Measurements from ENCODE around the gene PCNX3.

Gene PCNX3

DNA sequence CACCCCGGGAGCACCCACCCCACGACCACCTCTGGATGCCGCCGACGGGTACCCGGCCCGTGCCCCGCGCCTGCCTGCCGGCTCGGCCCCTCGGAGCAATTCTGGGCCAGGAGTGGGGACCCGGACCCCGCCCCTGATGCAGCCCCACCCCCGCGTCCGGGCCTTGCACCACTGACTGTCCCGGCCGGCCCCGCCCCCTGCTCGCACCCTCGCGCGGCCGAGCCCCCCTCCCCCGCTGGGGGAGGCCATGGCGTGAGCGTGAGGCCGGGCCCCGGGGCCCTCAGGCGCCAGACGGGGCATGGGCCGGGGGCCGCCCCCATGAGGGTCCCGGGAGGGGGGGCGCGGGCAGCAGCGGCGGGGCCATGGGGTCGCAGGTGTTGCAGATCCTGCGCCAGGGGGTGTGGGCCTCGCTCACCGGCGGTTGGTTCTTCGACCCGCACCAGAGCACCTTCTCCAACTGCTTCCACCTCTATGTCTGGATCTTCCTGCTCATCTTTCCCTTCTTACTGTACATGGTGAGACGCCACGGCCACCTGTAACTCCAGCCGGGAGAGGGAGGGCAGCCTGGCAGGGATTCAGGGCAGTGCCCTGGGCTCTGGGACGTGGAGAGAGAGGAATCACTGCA lies 486 bp downstream of the PCNX3 start:
- peaks cover 27 to 51% of the 10 kb centered on the region in 2 donors for H3K4me1 Mint-ChIP-seq
- DNase-seq (no peak), ATAC-seq (replicated peaks) (peak; percentile 2 to 6)
- peaks cover 30 to 57% of the 10 kb centered on the region in 2 donors for H3K36me3 Mint-ChIP-seq
- H3K27ac Mint-ChIP-seq, result peak overlapping the region; percentile 98
- no peaks in the 10 kb centered on the region for H3K9me3 Mint-ChIP-seq
- H3K4me3 Mint-ChIP-seq, result peak overlapping the region; percentile 85 to 90
- H3K27me3 Mint-ChIP-seq, result no peaks in the 10 kb centered on the region

DNA sequence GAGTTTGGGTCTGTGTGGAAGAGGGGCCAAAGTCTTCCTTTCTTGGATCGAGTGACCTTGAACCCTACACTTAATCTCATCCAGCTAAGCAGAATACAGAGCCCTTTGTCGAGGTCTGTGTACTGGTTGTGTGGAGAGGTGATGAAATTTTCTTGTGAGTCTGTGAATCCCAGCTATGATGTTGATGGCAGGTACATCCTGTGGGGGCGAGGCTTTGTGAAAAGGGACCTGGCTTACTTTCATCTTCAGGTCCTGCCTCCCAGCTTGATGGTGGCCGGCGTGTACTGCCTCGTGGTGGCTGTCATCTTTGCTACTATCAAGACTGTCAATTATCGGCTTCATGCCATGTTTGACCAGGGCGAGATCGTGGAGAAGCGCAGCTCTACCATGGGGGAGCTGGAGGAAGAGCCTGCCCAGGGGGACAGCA lies 1.0 kb downstream of the PCNX3 start:
- Mint-ChIP-seq H3K27me3 (no peaks in the 10 kb centered on the region), H3K36me3 (peaks cover 26 to 56% of the 10 kb centered on the region in 2 donors), H3K4me1 (peaks cover 22 to 48% of the 10 kb centered on the region in 2 donors), H3K27ac (peak overlapping the region; percentile 93), H3K4me3 (peak overlapping the region; percentile 85 to 90), H3K9me3 (no peaks in the 10 kb centered on the region)
- ATAC-seq (replicated peaks) (no peak), DNase-seq (no peak)

DNA sequence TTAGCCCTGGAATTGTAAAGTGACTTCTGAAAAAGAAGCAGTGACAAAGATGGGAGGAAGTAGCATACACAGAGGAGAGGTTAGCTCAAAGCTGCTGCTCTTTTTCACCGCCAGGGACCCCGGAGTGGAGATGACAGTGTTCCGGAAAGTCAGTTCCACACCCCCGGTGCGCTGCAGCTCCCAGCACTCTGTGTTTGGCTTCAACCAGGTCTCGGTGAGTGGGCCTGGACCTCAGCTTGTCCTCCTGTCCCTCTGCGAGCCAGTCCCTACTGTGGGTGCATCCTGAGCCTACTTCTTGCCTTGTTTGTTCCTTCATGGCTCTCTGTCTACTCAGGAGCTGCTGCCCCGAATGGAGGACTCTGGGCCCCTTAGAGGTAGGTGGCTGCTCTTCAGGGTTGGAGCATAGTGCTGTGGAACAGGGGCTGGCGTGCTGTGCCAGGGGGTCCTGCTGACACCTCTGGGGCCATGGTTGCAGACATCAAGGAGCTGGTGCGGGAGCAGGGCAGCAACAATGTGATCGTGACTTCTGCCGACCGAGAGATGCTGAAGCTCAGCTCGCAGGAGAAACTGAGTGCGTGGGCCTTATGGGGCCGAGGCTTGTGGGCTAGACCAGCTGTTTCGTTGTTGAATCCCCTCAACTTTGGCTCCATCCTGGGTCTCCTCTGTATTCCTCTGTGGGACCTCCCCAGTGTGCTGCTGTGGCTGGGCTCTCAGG lies 1.7 kb downstream of the PCNX3 start:
- peak overlapping the region; percentile 85 to 90 for H3K4me3 Mint-ChIP-seq

DNA sequence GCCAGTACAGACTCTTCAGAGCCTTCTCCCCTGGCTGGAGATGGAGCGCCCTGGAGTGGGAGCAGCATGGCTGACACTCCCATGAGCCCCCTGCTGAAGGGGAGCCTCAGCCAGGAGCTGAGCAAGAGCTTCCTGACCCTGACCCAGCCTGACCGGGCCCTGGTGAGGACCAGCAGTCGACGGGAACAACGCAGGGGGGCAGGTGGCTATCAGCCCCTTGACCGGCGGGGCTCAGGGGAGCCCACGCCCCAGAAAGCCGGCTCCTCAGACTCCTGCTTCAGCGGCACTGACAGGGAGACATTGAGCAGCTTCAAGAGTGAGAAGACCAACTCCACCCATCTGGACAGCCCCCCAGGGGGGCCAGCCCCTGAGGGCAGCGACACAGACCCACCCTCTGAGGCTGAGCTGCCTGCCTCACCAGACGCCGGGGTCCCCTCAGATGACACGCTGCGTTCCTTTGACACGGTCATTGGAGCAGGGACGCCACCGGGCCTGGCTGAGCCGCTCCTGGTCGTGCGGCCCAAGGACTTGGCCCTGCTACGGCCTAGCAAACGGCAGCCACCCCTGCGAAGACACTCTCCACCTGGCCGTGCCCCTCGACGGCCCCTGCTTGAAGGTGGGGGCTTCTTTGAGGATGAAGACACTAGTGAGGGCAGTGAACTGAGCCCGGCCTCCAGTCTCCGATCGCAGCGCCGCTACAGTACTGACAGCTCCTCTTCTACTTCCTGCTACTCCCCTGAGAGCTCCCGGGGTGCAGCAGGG lies 2.6 kb downstream of the PCNX3 start:
- no peak for DNase-seq
- no peak overlapping the region for H3K27ac Mint-ChIP-seq
- H3K4me3 Mint-ChIP-seq, result peak overlapping the region in 1 of 2 donors; percentile 32
- no peaks in the 10 kb centered on the region for H3K9me3 Mint-ChIP-seq
- peaks cover 14 to 37% of the 10 kb centered on the region in 2 donors for H3K4me1 Mint-ChIP-seq
- ATAC-seq (replicated peaks), result no peak
- no peaks in the 10 kb centered on the region for H3K27me3 Mint-ChIP-seq
- peaks cover 31 to 56% of the 10 kb centered on the region in 2 donors for H3K36me3 Mint-ChIP-seq

More for the DNA sequence above, 1.7 kb downstream of the PCNX3 start:
- Mint-ChIP-seq H3K4me1 (peaks cover 22 to 45% of the 10 kb centered on the region in 2 donors), H3K27ac (peak overlapping the region; percentile 93), H3K36me3 (peaks cover 27 to 58% of the 10 kb centered on the region in 2 donors), H3K27me3 (no peaks in the 10 kb centered on the region), H3K9me3 (no peaks in the 10 kb centered on the region)
- DNase-seq (no peak), ATAC-seq (replicated peaks) (no peak)

DNA sequence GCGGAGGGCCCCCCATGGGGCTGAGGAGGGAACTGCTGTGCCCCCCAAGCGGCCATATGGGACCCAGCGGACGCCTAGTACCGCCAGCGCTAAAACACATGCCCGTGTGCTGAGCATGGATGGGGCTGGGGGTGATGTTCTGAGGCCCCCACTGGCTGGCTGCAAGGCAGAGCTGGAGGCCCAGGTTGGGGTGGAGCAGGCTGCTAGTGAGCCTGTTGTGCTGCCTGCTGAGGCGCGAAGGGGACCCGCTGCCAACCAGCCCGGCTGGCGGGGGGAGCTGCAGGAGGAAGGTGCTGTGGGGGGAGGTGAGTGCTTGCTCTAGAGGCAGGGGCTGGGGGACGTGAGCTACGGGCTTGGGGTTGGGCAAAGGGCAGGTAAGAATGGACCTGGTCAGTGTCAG lies 3.2 kb downstream of the PCNX3 start:
- H3K4me1 Mint-ChIP-seq, result peaks cover 12 to 32% of the 10 kb centered on the region in 2 donors
- no peak overlapping the region for H3K27ac Mint-ChIP-seq
- DNase-seq, result no peak
- no peaks in the 10 kb centered on the region for H3K27me3 Mint-ChIP-seq
- H3K9me3 Mint-ChIP-seq, result no peaks in the 10 kb centered on the region
- no peak overlapping the region for H3K4me3 Mint-ChIP-seq
- H3K36me3 Mint-ChIP-seq, result peaks cover 34 to 51% of the 10 kb centered on the region in 2 donors
- ATAC-seq (replicated peaks), result no peak

DNA sequence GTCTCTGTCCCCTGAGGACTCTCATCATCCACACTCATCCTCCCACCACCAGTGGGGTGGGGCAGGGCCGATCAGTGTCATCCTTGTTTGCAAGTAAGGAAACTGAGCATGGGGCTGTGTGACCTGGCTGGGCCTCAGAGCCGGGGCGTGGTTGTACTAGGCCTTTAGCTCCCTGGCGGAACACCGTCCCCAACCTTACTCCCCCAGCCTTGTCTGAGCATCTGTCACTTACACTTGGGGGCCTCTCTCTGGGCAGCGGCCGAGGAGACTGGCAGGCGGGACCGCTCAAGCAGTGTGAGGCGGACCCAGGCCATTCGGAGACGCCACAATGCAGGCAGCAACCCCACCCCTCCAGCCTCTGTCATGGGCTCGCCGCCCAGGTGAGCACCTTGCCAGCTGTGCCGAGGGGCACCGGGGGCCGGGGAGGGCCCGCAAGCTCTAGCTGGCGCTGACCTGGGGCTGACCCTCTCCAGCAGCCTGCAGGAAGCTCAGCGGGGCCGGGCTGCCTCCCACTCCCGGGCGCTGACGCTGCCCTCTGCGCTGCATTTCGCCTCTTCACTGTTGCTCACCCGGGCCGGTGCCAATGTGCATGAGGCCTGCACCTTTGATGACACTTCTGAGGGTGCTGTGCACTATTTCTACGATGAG lies 3.8 kb downstream of the PCNX3 start:
- H3K27ac Mint-ChIP-seq, result no peak overlapping the region
- no peak overlapping the region for H3K4me3 Mint-ChIP-seq
- DNase-seq (no peak), ATAC-seq (replicated peaks) (no peak)
- peaks cover 14 to 36% of the 10 kb centered on the region in 2 donors for H3K4me1 Mint-ChIP-seq
- no peaks in the 10 kb centered on the region for H3K9me3 Mint-ChIP-seq
- no peaks in the 10 kb centered on the region for H3K27me3 Mint-ChIP-seq
- H3K36me3 Mint-ChIP-seq, result peaks cover 38 to 50% of the 10 kb centered on the region in 2 donors

DNA sequence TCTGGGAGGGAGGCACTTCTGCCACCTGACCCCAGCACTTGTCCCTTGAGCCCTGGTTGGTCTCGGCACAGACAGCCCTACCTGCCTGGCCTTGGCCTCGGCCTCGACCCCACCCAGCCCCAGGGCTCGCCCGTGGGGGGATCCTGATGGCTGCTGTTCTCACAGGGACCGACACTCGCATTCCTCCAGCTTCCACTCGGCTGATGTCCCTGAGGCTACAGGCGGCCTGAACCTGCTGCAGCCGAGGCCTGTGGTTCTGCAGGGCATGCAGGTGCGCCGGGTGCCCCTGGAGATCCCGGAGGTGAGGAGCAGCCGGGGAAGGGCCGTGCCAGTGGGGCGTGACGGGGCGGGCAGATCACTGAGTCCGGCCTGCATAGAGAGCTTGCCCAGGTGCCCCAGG lies 5.1 kb downstream of the PCNX3 start:
- Mint-ChIP-seq H3K4me1 (peaks cover 18 to 45% of the 10 kb centered on the region in 2 donors), H3K9me3 (no peaks in the 10 kb centered on the region), H3K4me3 (no peak overlapping the region), H3K27me3 (no peaks in the 10 kb centered on the region), H3K27ac (no peak overlapping the region), H3K36me3 (peaks cover 46 to 59% of the 10 kb centered on the region in 2 donors)
- no peak for DNase-seq
- ATAC-seq (replicated peaks), result no peak

DNA sequence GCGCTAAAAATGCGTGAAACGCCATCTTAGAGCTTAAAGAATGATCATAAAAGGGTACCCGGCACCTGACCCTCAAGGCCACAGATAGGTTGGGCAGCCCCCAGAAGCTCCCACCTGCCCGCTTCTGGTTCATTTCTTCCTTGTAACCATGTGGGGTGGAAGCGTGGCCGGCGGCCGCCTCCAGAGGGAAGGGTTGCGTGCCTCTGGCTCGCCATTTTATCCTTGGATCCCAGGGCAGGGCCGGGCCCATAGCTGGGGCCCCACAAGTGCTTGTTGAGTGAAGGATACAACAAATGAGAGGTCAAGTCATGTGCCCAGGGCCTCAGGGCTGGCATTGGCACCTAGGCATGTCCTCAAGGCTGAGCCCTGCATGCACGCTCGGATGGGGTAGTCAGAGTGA lies 5.9 kb downstream of the PCNX3 start:
- Mint-ChIP-seq H3K4me3 (no peak overlapping the region), H3K27me3 (no peaks in the 10 kb centered on the region), H3K9me3 (no peaks in the 10 kb centered on the region), H3K36me3 (peaks cover 49 to 61% of the 10 kb centered on the region in 2 donors), H3K27ac (peak overlapping the region; percentile 37), H3K4me1 (peaks cover 23 to 50% of the 10 kb centered on the region in 2 donors)
- ATAC-seq (replicated peaks) (no peak), DNase-seq (no peak)

DNA sequence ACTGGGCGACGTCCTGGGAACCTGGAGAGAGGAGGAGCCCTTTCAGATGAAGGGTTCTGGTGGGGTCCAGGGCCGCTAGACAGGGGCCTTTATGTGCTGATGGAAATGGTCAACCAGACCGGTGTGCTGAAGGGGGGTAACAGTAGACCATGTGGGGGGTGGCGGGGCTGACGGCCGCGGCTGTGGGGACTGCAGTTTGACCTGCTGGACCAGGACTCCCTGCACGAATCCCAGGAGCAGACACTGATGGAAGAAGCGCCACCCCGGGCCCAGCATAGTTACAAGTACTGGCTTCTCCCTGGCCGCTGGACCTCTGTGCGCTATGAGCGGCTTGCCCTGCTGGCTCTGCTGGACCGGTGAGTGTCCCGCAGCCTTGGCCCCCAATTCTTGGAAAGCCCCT lies 6.4 kb downstream of the PCNX3 start:
- DNase-seq (no peak), ATAC-seq (replicated peaks) (no peak)
- peak overlapping the region; percentile 37 for H3K27ac Mint-ChIP-seq
- H3K9me3 Mint-ChIP-seq, result no peaks in the 10 kb centered on the region
- no peaks in the 10 kb centered on the region for H3K27me3 Mint-ChIP-seq
- peaks cover 18 to 44% of the 10 kb centered on the region in 2 donors for H3K4me1 Mint-ChIP-seq
- no peak overlapping the region for H3K4me3 Mint-ChIP-seq
- peaks cover 44 to 58% of the 10 kb centered on the region in 2 donors for H3K36me3 Mint-ChIP-seq

DNA sequence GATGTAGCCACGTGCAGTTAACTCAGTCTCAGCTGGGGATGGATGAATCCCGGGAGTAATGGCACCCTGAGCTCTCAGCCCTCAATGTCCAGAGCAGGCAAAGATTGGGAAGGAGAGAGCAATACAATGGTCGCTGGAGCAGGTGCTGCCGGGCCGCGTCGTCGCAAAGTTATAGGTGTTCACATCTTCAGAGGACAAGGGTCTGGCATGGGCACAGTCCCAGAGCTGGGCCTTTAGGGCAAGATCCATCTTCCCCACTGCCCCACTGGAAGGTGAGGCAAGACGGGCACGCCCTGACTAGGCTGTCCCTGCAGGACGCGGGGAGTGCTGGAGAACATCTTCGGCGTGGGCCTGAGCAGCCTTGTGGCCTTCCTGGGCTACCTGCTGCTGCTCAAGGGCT lies 7.6 kb downstream of the PCNX3 start:
- Mint-ChIP-seq H3K9me3 (no peaks in the 10 kb centered on the region), H3K36me3 (peaks cover 46 to 58% of the 10 kb centered on the region in 2 donors), H3K4me1 (peaks cover 15 to 33% of the 10 kb centered on the region in 2 donors), H3K27ac (peak overlapping the region; percentile 42), H3K4me3 (no peak overlapping the region), H3K27me3 (no peaks in the 10 kb centered on the region)
- DNase-seq (no peak), ATAC-seq (replicated peaks) (no peak)

DNA sequence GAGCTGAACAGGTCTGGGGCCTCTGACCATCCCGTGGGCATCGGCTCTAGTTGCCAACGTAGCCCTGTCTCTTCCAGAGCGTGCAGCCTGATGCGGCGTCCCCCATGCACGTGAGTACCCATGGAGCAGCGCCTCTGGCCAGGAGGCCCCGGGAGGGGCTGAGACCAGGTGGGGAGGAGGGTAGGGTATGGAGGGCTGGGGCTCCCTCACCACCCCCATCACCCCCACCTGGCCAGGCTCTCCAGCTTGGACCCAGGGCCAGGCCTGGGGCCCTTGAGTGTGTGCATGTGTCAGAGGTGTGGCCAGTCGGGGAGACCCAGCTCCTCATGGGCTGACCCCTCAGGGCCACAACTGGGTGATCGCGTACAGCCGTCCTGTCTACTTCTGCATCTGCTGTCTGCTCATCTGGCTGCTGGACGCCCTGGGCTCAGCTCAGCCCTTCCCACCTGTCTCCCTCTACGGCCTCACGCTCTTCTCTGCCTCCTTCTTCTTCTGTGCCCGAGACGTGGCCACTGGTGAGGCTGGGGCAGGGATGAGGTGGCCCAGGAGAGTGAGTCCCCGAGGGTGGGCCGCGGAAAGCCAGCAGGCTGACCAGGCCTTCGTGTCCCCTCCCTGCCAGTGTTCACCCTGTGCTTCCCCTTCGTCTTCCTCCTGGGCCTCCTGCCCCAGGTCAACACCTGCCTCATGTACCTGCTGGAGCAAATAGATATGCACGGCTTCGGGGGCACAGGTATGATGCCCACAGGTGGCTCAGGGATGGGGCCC lies 8.5 kb downstream of the PCNX3 start:
- H3K27ac Mint-ChIP-seq, result peak overlapping the region; percentile 44

DNA sequence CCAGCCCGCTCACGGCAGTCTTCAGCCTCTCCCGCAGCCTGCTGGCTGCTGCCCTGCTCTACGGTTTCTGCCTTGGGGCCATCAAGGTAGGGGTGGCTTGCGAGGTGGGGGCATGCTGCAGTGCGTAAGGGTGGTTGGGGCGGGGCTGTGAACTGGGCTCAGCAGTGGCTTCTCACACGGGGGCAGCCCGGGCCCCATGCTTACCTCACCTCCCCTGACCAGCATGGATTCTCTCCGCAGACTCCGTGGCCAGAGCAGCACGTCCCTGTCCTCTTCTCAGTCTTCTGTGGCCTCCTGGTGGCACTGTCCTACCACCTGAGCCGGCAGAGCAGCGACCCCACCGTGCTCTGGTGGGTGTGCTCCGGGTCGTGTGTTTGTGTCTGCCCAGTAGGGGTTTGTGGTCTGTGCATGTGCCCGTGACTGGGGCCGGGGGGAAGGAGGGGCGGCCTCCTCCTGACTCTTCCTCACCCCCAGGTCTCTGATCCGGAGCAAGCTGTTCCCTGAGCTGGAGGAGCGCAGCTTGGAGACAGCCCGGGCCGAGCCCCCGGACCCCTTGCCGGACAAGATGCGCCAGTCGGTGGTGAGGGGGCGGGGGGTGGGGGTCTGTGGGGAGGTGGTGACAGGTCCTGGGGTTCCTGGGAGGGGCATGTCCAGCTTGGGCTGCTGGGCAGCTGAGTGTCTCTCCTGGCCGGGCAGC lies 9.5 kb downstream of the PCNX3 start:
- Mint-ChIP-seq H3K4me1 (peaks cover 15 to 28% of the 10 kb centered on the region in 2 donors), H3K4me3 (no peak overlapping the region), H3K27me3 (no peaks in the 10 kb centered on the region), H3K27ac (no peak overlapping the region), H3K36me3 (peaks cover 39 to 55% of the 10 kb centered on the region in 2 donors), H3K9me3 (no peaks in the 10 kb centered on the region)
- ATAC-seq (replicated peaks) (no peak), DNase-seq (no peak)

More for the DNA sequence above, 8.5 kb downstream of the PCNX3 start:
- Mint-ChIP-seq H3K4me3 (no peak overlapping the region), H3K27me3 (no peaks in the 10 kb centered on the region), H3K36me3 (peaks cover 40 to 54% of the 10 kb centered on the region in 2 donors), H3K9me3 (no peaks in the 10 kb centered on the region), H3K4me1 (peaks cover 15 to 33% of the 10 kb centered on the region in 2 donors)
- DNase-seq, result no peak
- no peak for ATAC-seq (replicated peaks)

Measured in stimulated activated naive B cell treated with anti-CD40 and anti-IgM and Interleukin-4, amounts not matched to agents 10 μg/mL and 1 μg/mL and 100 μg/mL, for 72 hours (primary cell).